IMR-90 (cell line): ENCODE measurements around the gene FBXO44. TPM values are rescaled to one million over a fixed set of nuclear protein-coding genes. Genes with fewer than 3 reads are reported as not detected.

Experiments used
- ATAC-seq: fragments of 200-7000 bp; cut with Tn5 transposase; 2 replicates; pipeline ENCODE4 v1.9.1; 2020; ENCODE audit warnings: low read depth, mild to moderate bottlenecking, moderate library complexity
- BruUV-seq: library from RNA; stranded (reverse); fragments of 400-500 nt; replicated peaks from 2 replicates; lab custom pipeline; 2021; lab: Mats Ljungman, UMichigan
- CTCF ChIA-PET: fragments of 300-600 bp; formaldehyde crosslinking; extraction: SDS; loops from one replicate; lab custom pipeline; 2021; ENCODE audit warnings: antibody characterized with exemption; lab: Yijun Ruan, JAX
- POLR2A ChIA-PET: fragments of 300-600 bp; sonication (Branson Sonifier 250); formaldehyde crosslinking; loops from one replicate; lab custom pipeline; 2022; ENCODE audit warnings: antibody characterized with exemption; ENCODE audit not compliant: unreplicated experiment; lab: Charles Lee
- DNase-seq: peaks from one replicate; pipeline ENCODE4 v3.0.0; 2013
- H2AFZ ChIP-seq: replicated peaks from 2 replicates; pipeline ENCODE3; 2013; ENCODE audit warnings: low read length, mild to moderate bottlenecking; ENCODE audit not compliant: poor library complexity
- H2AK5ac ChIP-seq: 2 replicates; pipeline ENCODE4 v1.6.1; 2013; ENCODE audit warnings: low read depth, low read length, inconsistent platforms
- H2AK9ac ChIP-seq: replicated peaks from 2 replicates; pipeline ENCODE3; 2013; ENCODE audit warnings: mild to moderate bottlenecking, low read depth, low read length, moderate library complexity; ENCODE audit not compliant: poor library complexity
- H2BK120ac ChIP-seq: 2 replicates; pipeline ENCODE4 v1.6.1; 2013; ENCODE audit warnings: low read depth, low read length, inconsistent platforms
- H2BK15ac ChIP-seq: 3 replicates; pipeline ENCODE4 v1.6.1; 2013; ENCODE audit warnings: low read depth, low read length, inconsistent platforms
- H2BK20ac ChIP-seq: 2 replicates; pipeline ENCODE4 v1.6.1; 2013; ENCODE audit warnings: low read depth, mild to moderate bottlenecking, inconsistent platforms, low read length, moderate library complexity
- H2BK5ac ChIP-seq: 2 replicates; pipeline ENCODE4 v1.6.1; 2013; ENCODE audit warnings: mild to moderate bottlenecking, low read depth, low read length, inconsistent platforms; ENCODE audit not compliant: poor library complexity, severe bottlenecking
- H3K14ac ChIP-seq: replicated peaks from 2 replicates; pipeline ENCODE4 v1.6.1; 2013; ENCODE audit warnings: low read depth, low read length, inconsistent platforms
- H3K18ac ChIP-seq: 2 replicates; pipeline ENCODE4 v1.6.1; 2013; ENCODE audit warnings: low read depth, low read length, control low read depth
- H3K23ac ChIP-seq: 2 replicates; pipeline ENCODE4 v1.6.1; 2013; ENCODE audit warnings: low read depth, low read length, inconsistent platforms
- H3K27ac ChIP-seq: 2 replicates; pipeline ENCODE4 v1.5.1; 2013; ENCODE audit warnings: mild to moderate bottlenecking, control low read depth, low read length; ENCODE audit not compliant: insufficient read depth
- H3K27me3 ChIP-seq: 2 replicates; pipeline ENCODE4 v1.6.1; 2013; ENCODE audit warnings: low read length; ENCODE audit not compliant: control insufficient read depth, insufficient read depth
- H3K36me3 ChIP-seq: 2 replicates; pipeline ENCODE4 v1.6.1; 2013; ENCODE audit warnings: low read length, mixed read lengths; ENCODE audit not compliant: control insufficient read depth, insufficient read depth
- H3K4ac ChIP-seq: 2 replicates; pipeline ENCODE4 v1.6.1; 2013; ENCODE audit warnings: low read depth, low read length, inconsistent platforms
- H3K4me1 ChIP-seq: 2 replicates; pipeline ENCODE4 v1.6.1; 2013; ENCODE audit warnings: low read length, mixed read lengths; ENCODE audit not compliant: control insufficient read depth, insufficient read depth
- H3K4me2 ChIP-seq: 2 replicates; pipeline ENCODE4 v1.6.1; 2013; ENCODE audit warnings: low read depth, mild to moderate bottlenecking, control low read depth, low read length, moderate library complexity
- H3K4me3 ChIP-seq: 2 replicates; pipeline ENCODE4 v1.5.1; 2013; ENCODE audit warnings: low read depth, mild to moderate bottlenecking, control low read depth, low read length, moderate library complexity; ENCODE audit not compliant: insufficient read depth
- H3K56ac ChIP-seq: 2 replicates; pipeline ENCODE4 v1.6.1; 2013; ENCODE audit warnings: low read length, inconsistent platforms; ENCODE audit not compliant: insufficient read depth; ENCODE audit errors: extremely low read depth
- H3K79me1 ChIP-seq, 2 experiments: 2 replicates each; pipeline ENCODE4 v1.6.1; 2013; ENCODE audit warnings: low read length in 2 of 2, inconsistent platforms in 1 of 2, low read depth in 1 of 2
- H3K9ac ChIP-seq: 2 replicates; pipeline ENCODE4 v1.6.1; 2013; ENCODE audit warnings: low read depth, low read length, control low read depth
- H3K9me1 ChIP-seq: 2 replicates; pipeline ENCODE4 v1.6.1; 2013; ENCODE audit warnings: low read length, inconsistent platforms; ENCODE audit not compliant: insufficient read depth
- H3K9me3 ChIP-seq: 2 replicates; pipeline ENCODE4 v1.6.1; 2013; ENCODE audit warnings: low read length; ENCODE audit not compliant: control insufficient read depth, insufficient read depth
- H4K20me1 ChIP-seq: 2 replicates; pipeline ENCODE4 v1.6.1; 2013; ENCODE audit warnings: low read length, inconsistent platforms; ENCODE audit not compliant: insufficient read depth
- H4K5ac ChIP-seq: 2 replicates; pipeline ENCODE4 v1.6.1; 2013; ENCODE audit warnings: mild to moderate bottlenecking, low read depth, low read length, control low read depth
- H4K8ac ChIP-seq, 2 experiments: 2 replicates each; pipeline ENCODE4 v1.6.1; 2013; ENCODE audit warnings: low read depth in 2 of 2, low read length in 2 of 2, control low read depth in 1 of 2, inconsistent platforms in 1 of 2
- H4K91ac ChIP-seq: 2 replicates; pipeline ENCODE4 v1.6.1; 2013; ENCODE audit warnings: low read depth, low read length, inconsistent platforms; ENCODE audit not compliant: insufficient read depth
- ELK1 ChIP-seq: fragments of 150-350 bp; IDR thresholded peaks from 2 replicates; pipeline ENCODE4 v1.6.1; 2016; ENCODE audit warnings: low read depth, mild to moderate bottlenecking, low read length, moderate library complexity, borderline replicate concordance
- MAFK ChIP-seq: IDR thresholded peaks from 2 replicates; pipeline ENCODE4 v1.6.1; 2012; ENCODE audit warnings: low read depth, low read length, improper control_type of control experiment
- MXI1 ChIP-seq: IDR thresholded peaks from 2 replicates; pipeline ENCODE4 v1.6.1; 2012; ENCODE audit warnings: low read depth, mild to moderate bottlenecking, low read length, moderate library complexity, borderline replicate concordance
- RCOR1 ChIP-seq: IDR thresholded peaks from 2 replicates; pipeline ENCODE4 v1.6.1; 2012; ENCODE audit warnings: mild to moderate bottlenecking, low read length, improper control_type of control experiment; ENCODE audit not compliant: insufficient replicate concordance
- RFX5 ChIP-seq: IDR thresholded peaks from 2 replicates; pipeline ENCODE4 v1.8.0; 2012; ENCODE audit warnings: low read depth, mild to moderate bottlenecking, low read length, moderate library complexity
- WGBS, 2 experiments: methylation state at CpG; one replicate each; pipeline versions ENCODE4 v1.1.5 to v1.1.7; 2013; ENCODE audit warnings: missing lambda C conversion rate in 2 of 2; ENCODE audit not compliant: insufficient read length in 1 of 2; ENCODE audit errors: extremely low coverage in 2 of 2; 5-methylcytosine and 5-hydroxymethylcytosine counted together
- dilution Hi-C: fragments of 300-500 bp; cut with HindIII; formaldehyde crosslinking; loops from one replicate; pipeline ENCODE4 v1.14.3; 2018; ENCODE audit warnings: low sequenced_read_pairs; ENCODE audit not compliant: unreplicated experiment
- in situ Hi-C: fragments of 300-500 bp; cut with MboI; formaldehyde crosslinking; loops from 3 replicates; pipeline ENCODE4 v1.14.3; 2019; ENCODE audit warnings: low sequenced_read_pairs, inconsistent platforms, mixed read lengths
- intact Hi-C: fragments of 100-400 bp; cut with micrococcal nuclease; formaldehyde crosslinking; loops from 2 replicates; pipeline ENCODE4 v1.10.0; 2022
- polyA plus RNA-seq, 3 experiments: library from polyadenylated mRNA; depleted of rRNA; stranded (reverse); fragments of >200 nt; gene quantifications; 2 replicates each; pipeline ENCODE4 v1.2.3, GENCODE V29; 2012; ENCODE audit warnings: low replicate concordance in 1 of 3
- total RNA-seq: library from RNA; depleted of rRNA; stranded (reverse); fragments of >200 nt; gene quantifications from 2 replicates; pipeline ENCODE4 v1.2.3, GENCODE V29; 2012

The FBXO44 gene
- total and polyA plus RNA-seq, 2 of the 4 experiments (the other 2 are of a cell fraction), result 9.3 to 25.5 TPM

- no peak for ATAC-seq
- dilution Hi-C loops, result no loop called here
These were observed 4.9 kb upstream of the FBXO44 start for GRCh38 chr1:11649624-11650330.

More at GRCh38 chr1:11649624-11650330, 4.9 kb upstream of the FBXO44 start:
- H3K9me3 ChIP-seq, result no peaks in the 10 kb centered on the region
- H3K56ac ChIP-seq, result no peak overlapping the region
- no peak overlapping the region for H4K8ac ChIP-seq
- no peaks in the 10 kb centered on the region; the same call in 1 of the 2 replicates for H3K4me1 ChIP-seq
- 38% methylated on average over 8 of the region's 21 CpGs; no CpG with 5 or more reads in 1 of the 2 experiments for whole genome bisulfite sequencing, 2 experiments
- H3K4me2 ChIP-seq, result no peak overlapping the region
- intact Hi-C loops (loop anchor here (10.0 kb wide), 1 partner anchor 255 kb away; no protein-coding TSS in a partner anchor), in situ Hi-C loops (loop anchor here (10.0 kb wide), 1 partner anchor 615 kb away; no protein-coding TSS in a partner anchor)
- peaks cover 24% of the 10 kb centered on the region for H3K27me3 ChIP-seq
- TF ChIP-seq ELK1 (no peak), RCOR1 (no peak), RFX5 (no peak), MXI1 (no peak), MAFK (no peak)
- H3K36me3 ChIP-seq, result no peaks in the 10 kb centered on the region
- CTCF ChIA-PET, result interaction anchor here (0.5 to 1.7 kb wide), 5 partner anchors 17 to 617 kb away, joined by 3 to 9 read pairs (median 4); no protein-coding TSS in a partner anchor
- no peak overlapping the region for H3K18ac ChIP-seq
- H4K20me1 ChIP-seq, result no peaks in the 10 kb centered on the region; the same call in 1 of the 2 replicates
- POLR2A ChIA-PET, result no interaction called here
- no peak overlapping the region for H3K9ac ChIP-seq
- H3K14ac ChIP-seq, result no peak overlapping the region
- no peak overlapping the region; the same call in 1 of the 2 replicates for H3K23ac ChIP-seq
- H3K4me3 ChIP-seq, result no peak overlapping the region
- no peak overlapping the region for H2BK5ac ChIP-seq
- no peak overlapping the region for H2BK20ac ChIP-seq
- no peak overlapping the region for H4K5ac ChIP-seq
- BruUV-seq, result no TSS peak
- H2BK15ac ChIP-seq, result no peak overlapping the region
- peak overlapping the region; percentile 28 for H2AK9ac ChIP-seq
- no peak overlapping the region for H3K4ac ChIP-seq
- H3K27ac ChIP-seq, result no peak overlapping the region
- DNase-seq, result no peak
- H2BK120ac ChIP-seq, result no peak overlapping the region
- H3K79me1 ChIP-seq, result no peaks in the 10 kb centered on the region
- no peaks in the 10 kb centered on the region for H3K9me1 ChIP-seq
- H2AK5ac ChIP-seq, result no peak overlapping the region
- H4K91ac ChIP-seq, result no peak overlapping the region
- H2AFZ ChIP-seq, result peak overlapping the region; percentile 3
